CD4-positive, alpha-beta T cell treated with Interleukin-10 for 1 hour (primary cell): ENCODE results near the gene UNC13A.

Experiments used
- DNase-seq: peaks from one replicate; pipeline ENCODE4 v3.0.0-alpha.2; 2020

UNC13A gene

DNA sequence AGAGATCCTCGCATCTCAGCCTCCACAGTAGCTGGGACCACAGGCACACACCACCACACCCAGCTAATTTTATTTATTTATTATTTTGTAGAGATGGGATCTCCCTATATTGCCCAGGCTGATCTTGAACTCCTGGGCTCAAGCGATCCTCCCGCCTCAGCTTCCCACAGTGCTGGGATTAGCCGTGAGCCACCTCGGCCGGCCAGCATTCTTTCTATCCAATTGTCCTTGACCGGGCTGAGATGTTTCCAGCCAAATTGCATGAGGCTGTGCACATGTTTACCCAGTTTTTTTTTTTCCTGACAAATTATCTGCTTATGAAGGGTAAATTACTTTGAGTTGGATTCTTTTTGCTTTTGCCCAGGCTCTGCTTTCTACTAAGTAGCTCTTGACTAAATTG is 28.2 kb downstream of the UNC13A start:
- no peak for DNase-seq

GRCh38 chr19:17658666-17659065 is 29.5 kb downstream of the UNC13A start:
- DNase-seq: no peak

DNA sequence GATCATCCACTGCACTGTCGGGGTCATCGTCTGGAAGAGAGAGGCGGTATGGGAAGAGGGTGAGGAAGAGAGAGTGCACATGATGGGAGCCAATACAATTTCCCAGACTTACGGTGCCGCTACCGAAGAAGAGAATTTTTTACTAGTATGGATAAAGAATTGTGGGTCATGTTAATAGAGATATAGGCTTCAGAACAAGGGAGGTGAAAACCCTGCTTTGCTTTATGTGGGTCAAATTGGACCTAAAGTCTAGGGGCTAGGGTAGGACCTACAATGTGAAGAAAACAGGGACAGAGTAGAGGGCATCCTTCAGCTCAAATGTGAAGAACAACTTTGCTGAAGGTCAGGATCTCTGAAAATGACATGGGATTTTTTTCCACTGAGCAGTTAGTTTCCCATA is 29.9 kb downstream of the UNC13A start:
- no peak for DNase-seq

GRCh38 chr19:17656970-17657369 is 31.2 kb downstream of the UNC13A start:
- DNase-seq: no peak

DNA sequence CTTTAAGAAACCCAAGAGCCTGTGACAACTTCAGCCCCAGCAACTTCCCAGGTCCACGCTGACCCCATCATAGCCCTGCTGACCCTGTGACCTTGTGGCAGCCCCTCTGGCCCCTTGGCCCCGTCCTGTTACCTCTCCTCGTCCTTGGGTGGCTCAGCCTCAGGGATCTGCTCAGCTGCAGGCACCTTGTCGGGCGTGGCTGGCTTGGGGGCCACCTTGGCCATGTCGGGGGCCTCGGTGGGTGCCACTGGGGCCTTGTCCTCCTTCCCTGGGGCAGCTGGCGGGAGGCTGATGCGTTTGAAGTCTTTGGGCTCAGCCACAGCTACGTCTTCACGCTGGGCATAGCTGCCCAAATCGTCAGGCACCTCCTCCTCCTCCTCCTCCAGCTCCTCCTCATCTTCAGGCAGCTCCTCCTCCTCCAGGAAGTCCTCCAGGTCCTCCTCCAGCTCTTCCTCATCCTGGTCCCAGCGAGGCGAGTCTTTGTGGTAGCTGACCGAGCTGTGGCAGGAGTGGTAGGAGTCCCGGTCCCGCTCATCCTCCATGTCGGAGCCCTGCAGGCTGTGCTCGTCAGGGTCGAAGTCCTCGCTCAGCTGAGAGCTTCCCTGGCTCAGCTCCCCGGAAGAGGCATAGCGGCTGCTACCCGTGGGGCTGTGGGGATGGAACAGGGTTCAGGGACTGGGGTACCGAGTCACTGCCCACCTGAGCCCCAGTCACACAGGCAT is 32.2 kb downstream of the UNC13A start:
- no peak for DNase-seq

DNA sequence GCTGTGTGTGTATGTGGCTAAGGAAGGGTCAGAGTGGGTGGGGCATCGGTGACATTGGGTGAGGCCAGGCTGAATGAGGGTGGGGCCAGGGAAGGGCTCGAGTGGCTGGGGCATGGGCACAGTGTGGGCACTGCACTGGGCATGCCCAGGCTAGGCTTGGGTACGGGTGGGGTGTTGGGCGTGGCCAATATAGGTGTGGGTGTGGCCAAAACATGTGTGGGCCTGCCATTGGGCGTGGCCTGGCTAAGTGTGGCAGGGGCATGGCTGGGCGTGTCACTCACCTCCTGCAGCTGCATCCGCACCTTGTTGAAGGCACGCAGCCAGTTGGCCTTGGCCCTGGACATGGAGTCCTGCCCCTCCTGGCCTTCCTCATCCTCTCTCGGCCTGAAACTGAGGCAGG is 33.2 kb downstream of the UNC13A start:
- DNase-seq: no peak

DNA sequence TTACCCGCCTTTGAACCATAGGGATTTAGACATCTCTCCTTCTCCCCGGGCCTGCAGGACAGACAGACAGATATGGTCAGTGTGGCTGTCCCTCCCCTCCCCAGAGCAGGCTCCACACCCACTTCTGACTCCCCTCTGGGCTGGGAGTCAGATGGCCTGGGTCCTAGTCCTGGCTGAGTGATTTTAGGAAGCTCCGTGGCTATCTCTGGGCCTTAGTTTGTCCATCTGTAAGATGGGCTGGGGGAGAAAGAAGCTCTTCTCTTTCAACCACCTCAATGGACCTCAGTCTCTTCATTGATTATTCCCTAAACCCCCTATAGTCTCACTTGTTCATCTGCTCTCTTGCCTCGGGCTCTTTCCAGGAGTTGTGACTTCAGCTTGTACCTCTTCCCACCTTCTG is 35.5 kb downstream of the UNC13A start:
- DNase-seq: no peak

DNA sequence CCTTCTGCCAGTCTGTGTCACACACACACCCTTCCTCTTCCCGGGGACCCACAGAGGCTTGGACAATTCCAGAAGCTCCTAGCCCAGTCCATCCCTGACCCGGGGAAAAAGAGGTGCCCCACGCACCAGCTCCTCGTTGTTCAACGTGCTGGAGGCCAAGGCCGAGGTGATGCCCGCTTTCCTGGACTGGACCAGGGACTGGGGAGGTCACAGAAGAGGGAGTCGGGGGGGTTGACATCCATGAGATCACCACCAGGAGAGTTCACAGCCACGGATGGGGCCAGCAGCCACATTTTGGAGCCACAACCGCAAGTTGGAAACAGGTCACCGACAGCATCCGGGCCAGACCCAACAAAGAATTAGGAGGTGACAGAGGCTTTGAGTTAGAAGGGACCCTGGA is 39.4 kb downstream of the UNC13A start:
- DNase-seq: no peak

DNA sequence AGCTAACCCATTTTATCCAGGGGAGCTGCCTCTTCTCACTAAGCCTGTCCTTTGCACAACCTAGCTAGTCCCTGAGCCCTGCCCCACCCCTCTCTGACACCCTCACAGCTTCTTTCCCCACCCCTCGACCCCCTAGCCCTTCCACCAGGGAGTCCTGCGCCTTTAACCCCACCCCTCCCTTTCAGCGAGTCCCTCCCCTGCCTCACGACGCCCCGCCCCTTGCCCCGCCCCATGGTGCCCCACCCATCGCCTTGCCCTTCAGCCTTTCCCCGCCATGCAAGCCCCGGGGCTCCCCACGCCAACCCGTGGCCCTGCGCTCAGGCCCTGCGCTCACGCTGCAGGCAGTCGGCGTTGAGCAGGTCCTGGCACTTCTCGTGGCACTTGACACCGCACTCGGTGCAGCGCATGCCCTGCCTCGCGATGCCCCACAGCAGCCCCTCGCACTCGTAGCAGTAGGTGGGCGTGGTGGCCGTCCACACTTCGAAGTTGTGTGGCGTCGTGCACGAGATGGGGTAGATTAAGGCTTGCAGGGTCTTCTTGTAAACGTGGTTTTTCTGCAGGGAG is 40.0 kb downstream of the UNC13A start:
- no peak for DNase-seq

DNA sequence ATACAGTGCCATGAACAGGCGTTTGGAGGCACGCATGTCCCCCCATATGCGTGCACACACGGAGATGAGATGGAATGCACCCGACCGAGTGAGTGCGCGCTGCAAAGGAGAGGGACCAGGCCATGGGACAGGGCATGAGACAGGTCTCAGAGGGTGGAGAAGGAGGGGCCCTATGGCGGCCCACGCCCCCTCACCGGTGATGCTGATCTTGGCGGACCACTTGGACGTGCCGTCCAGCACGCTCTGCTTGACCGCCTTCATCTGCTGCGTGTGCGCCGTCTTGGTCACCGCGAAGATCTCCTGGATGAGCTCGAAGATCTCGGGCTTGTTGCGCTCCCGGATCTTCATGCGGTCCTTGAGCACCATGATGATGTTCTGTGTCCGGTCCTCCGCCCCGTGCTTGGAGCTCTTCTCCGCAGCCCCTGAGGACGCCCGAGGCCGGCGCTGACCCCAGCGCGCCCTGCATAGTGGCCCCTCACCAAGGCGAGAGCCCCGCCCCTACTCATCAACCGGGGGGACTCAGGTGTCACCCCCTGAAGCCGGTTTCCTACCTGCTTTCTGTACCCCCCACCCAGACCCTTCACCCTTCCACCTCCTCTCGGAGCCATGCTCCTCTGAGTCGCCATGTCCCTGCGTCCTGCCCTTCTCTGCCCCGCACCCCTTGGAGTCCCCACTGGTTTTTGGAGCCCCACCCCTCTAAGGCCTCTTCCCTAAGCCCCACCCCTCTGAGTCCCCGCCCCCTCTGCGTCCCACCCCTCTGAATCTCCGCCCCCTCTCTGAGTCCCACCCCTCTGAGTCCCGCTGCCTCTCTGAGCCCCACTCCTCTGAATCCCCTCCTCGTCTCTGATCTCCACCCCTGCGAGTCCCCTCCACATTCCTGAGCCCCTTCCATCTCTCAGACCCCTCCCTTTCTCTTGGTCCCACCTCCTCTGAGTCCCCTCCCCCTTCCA is 40.8 kb downstream of the UNC13A start:
- DNase-seq: no peak

- no peak for DNase-seq
Observed at GRCh38 chr19:17646441-17646840, 41.7 kb downstream of the UNC13A start.

- DNase-seq: no peak
Observed at GRCh38 chr19:17645339-17645963, 42.7 kb downstream of the UNC13A start.

GRCh38 chr19:17642656-17643055 is 45.5 kb downstream of the UNC13A start:
- DNase-seq: no peak

GRCh38 chr19:17641846-17642245 is 46.3 kb downstream of the UNC13A start:
- DNase-seq: no peak

GRCh38 chr19:17641181-17641580 is 47.0 kb downstream of the UNC13A start:
- no peak for DNase-seq

DNA sequence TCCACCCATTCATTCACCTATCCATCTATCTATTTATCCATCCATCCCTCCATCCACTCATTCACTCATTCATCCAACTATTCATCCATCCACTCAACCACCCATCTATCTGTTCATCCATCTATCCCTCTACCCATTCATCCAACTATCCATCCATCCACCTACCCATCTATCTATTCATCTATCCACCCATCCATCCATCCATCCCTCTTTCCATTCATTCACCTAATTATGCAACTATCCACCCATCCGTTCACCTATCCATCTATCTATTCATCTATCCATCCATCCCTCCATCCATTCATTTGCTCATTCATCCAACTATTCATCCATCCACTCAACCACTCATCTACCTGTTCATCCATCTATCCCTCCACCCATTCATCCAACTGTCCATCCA is 54.5 kb downstream of the UNC13A start:
- no peak for DNase-seq

DNA sequence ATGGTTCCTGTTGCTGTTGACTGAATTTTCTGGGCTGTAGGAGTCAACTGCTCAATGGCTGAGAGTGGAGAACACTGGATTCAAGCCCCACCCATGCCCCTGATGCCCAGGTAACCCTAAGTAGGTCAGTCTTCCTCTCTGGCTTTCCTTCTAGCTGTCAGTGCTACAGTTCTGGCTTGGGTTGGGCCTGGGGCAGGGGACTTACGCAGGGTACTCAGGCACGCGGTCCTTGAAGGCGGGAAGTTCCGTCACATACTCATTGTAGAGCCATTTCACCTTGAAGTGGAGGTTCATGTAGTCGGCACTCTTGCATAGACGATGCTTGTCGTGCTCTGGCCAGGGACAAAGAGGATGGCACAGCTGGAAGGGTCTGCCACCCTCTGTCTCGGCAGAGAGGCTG is 55.6 kb downstream of the UNC13A start:
- DNase-seq: no peak

GRCh38 chr19:17629760-17630159 is 58.4 kb downstream of the UNC13A start:
- DNase-seq: no peak

GRCh38 chr19:17627921-17628320 is 60.2 kb downstream of the UNC13A start:
- no peak for DNase-seq

DNA sequence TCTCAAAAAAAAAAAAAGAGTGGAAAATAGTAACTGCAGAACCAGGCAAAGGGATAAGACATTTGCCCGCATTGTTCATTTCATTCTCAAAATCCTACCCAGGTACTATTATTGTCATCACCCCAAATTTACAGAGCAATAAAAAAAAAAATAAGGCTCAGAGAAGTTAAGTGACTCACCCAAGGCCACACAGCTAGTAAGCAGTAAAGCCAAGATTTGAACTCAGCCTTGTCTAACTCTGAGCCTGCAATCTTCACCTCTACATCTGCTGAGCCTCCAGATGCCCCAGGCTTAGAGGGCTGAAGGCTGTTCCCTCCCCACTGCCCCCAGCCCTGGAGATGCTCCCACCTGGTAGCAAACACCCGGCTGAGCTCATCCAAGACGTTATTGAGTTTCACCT is 61.0 kb downstream of the UNC13A start:
- DNase-seq: no peak

GRCh38 chr19:17626456-17627015 is 61.6 kb downstream of the UNC13A start:
- no peak for DNase-seq

- DNase-seq: no peak
Observed at GRCh38 chr19:17625980-17626379, 62.2 kb downstream of the UNC13A start.

GRCh38 chr19:17625043-17625442 is 63.1 kb downstream of the UNC13A start:
- no peak for DNase-seq
